ENCODE data around the gene CSF1. TPM values are rescaled to one million over a fixed set of nuclear protein-coding genes. Genes with fewer than 3 reads are reported as not detected.

The CSF1 gene
- total RNA-seq, 4 donors from 2014 or later, result 8.9 to 49.5 (median 26.6) TPM

DNA sequence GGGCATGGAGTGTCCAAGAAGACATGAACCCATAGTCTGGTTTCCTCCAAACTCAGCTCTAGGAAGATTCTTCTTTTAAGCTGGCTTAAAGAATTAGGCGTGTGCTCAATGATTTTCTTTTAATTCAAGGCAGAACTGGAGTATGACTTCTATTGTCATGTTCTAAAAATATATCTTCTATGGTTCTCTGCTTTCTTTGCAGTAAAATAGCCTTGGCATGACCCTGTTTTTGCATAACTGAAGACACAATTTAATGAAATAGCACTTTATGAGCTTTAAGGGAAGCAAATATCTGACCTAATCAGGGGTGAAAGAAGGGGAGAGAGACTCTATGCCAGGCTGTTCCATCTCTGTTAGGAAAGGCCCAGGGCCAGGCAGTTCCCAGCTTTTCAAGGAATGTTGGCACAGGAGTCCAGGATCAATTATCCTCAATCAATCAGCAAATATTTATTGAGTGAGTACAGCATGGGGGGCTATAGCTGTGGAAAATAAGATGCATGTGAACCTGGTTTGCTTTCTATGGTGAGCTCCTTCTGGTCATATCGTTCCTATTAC lies 7.2 kb upstream of the CSF1 start:
- TF ChIP-seq, protein P1, sequence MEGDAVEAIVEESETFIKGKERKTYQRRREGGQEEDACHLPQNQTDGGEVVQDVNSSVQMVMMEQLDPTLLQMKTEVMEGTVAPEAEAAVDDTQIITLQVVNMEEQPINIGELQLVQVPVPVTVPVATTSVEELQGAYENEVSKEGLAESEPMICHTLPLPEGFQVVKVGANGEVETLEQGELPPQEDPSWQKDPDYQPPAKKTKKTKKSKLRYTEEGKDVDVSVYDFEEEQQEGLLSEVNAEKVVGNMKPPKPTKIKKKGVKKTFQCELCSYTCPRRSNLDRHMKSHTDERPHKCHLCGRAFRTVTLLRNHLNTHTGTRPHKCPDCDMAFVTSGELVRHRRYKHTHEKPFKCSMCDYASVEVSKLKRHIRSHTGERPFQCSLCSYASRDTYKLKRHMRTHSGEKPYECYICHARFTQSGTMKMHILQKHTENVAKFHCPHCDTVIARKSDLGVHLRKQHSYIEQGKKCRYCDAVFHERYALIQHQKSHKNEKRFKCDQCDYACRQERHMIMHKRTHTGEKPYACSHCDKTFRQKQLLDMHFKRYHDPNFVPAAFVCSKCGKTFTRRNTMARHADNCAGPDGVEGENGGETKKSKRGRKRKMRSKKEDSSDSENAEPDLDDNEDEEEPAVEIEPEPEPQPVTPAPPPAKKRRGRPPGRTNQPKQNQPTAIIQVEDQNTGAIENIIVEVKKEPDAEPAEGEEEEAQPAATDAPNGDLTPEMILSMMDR (IDR thresholded peaks at IDR 0.05), result no peak
- no peak for TF ChIP-seq POLR2A (IDR thresholded peaks at IDR 0.05)
- no peaks in the 10 kb centered on the region for H3K27me3 ChIP-seq
- DNase-seq, result no peak
- H3K27ac ChIP-seq, result no peak overlapping the region
- no peak overlapping the region for H3K4me3 ChIP-seq
- H3K4me1 ChIP-seq, result peaks cover 0 to 12% (median 5%) of the 10 kb centered on the region in 4 donors
- H3K36me3 ChIP-seq, result no peaks in the 10 kb centered on the region
- H3K9me3 ChIP-seq, result no peaks in the 10 kb centered on the region

DNA sequence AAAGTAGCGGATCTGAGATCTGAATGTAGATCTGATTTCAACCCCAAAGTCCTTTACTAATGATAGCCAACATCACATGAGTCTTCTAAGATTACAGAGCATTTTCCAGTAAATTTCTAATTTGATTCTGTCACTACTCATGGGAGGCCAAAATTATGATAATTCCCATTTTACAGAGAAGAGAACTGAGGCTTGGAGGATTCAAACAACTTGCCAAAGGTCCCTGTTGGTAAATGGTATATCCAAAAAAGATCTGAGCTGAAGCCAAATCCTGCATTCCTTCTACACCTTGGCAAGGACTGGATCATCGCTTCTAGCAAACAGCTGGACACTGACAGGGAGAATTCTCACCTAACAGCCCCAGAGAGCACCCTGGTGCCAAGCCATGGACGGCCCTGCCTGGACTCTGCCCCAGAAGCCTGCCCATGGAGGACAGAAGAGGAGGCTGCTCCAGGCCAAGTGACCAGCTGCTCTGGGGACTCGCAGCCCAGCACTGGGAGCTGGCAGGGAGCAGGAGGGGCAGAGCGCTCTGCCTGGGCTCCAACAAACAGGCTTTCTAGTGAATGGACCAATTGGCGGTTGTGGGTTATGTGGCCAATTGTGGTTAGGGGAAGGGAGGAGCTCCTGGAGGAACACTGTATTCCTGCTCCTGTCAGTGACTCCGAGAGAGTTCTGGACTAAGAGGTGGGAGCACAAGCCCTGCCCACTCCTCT lies 6.4 kb upstream of the CSF1 start:
- Histone ChIP-seq H3K27ac (no peak overlapping the region), H3K4me3 (no peak overlapping the region)

DNA sequence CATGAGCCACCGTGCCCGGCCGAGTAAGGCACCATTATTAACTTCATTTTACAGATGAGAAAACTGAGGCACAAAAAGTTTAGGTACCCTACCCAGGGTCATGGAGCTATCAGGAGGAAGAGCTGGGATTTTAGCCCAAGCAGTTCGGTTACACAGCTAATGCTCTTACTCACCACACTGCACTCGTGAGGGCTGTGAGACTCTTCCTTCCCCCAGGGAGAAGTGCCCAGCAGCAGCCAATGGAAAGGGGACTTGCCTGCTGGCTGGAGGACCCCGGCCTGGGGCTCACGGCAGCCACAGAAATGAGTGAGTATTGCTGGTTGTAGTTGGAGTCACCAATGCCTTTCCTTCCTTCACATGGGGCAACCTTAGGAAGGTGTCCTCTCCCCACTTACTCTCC lies 5.2 kb upstream of the CSF1 start:
- Histone ChIP-seq H3K9me3 (no peaks in the 10 kb centered on the region), H3K27me3 (no peaks in the 10 kb centered on the region), H3K36me3 (no peaks in the 10 kb centered on the region), H3K27ac (peak overlapping the region; percentile 33 to 67 (median 57)), H3K4me1 (peaks cover 3 to 22% (median 9%) of the 10 kb centered on the region in 4 donors), H3K4me3 (no peak overlapping the region)
- no peak for DNase-seq
- TF ChIP-seq, protein P1 (IDR thresholded peaks at IDR 0.05), result no peak
- no peak for TF ChIP-seq POLR2A (IDR thresholded peaks at IDR 0.05)

More for the DNA sequence above, 6.4 kb upstream of the CSF1 start:
- H3K9me3 ChIP-seq, result no peaks in the 10 kb centered on the region
- DNase-seq, result no peak
- H3K27me3 ChIP-seq, result no peaks in the 10 kb centered on the region
- TF ChIP-seq, protein P1 (IDR thresholded peaks at IDR 0.05), result no peak
- TF ChIP-seq POLR2A (IDR thresholded peaks at IDR 0.05), result no peak
- peaks cover 0 to 12% (median 7%) of the 10 kb centered on the region in 4 donors for H3K4me1 ChIP-seq
- H3K36me3 ChIP-seq, result no peaks in the 10 kb centered on the region

DNA sequence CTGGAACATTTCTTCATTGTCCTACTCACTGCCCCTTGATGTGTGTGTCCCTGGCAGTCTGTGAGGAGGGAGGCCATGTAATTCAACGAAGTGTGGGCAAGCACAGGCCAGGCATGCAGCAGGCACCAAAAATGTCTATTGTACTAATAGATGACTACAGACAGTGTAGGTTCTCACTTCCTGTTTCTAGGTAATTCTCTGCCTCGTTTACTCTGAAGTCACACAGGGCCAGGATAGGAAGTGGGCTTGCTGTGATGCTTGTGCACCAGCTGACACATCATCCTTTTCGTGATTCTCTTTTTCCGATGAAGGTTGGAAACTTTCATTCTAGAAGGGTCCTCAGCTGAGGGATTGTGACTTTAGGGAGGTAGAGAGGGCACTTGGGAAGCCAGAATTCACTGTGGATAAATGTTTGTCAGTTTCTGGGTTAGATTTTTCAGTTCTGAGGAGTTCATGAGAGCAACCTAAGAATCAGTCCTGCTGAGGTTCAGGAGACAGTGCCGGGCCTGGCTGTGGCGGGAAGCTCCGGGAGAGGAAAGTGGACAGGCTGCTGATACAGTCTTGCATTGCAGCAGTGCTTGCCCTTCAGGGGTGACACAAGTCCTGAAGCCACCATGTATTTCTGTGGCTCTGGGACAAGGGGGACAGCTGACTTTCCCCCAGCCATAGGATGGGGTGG lies 4.3 kb upstream of the CSF1 start:
- DNase-seq, result peak in 2 of 3 donors; percentile 67 to 78
- Histone ChIP-seq H3K27me3 (no peaks in the 10 kb centered on the region), H3K27ac (peak overlapping the region; percentile 33 to 67 (median 57)), H3K9me3 (no peaks in the 10 kb centered on the region), H3K36me3 (no peaks in the 10 kb centered on the region), H3K4me3 (no peak overlapping the region), H3K4me1 (peaks cover 2 to 19% (median 9%) of the 10 kb centered on the region in 4 donors)
- no peak for TF ChIP-seq POLR2A (IDR thresholded peaks at IDR 0.05)
- TF ChIP-seq, protein P1 (IDR thresholded peaks at IDR 0.05), result no peak

DNA sequence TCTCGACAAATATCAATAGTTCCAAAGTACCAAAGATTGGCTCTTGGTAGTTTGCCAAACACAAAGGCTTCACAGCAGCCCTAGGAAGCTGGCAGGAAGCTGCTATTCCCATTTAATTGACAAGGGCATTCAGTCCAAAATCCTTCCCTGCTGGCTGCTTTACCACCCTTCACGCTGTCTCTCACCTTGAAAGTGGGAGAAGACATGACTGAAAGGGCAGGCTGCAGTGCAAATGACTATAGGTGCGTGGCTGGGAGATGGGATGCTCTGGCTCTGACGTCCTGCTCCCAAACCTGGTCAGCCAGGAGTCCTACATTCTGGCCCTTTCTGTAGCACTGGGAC lies 3.8 kb upstream of the CSF1 start:
- H3K4me3 ChIP-seq, result no peak overlapping the region
- no peaks in the 10 kb centered on the region for H3K27me3 ChIP-seq
- H3K4me1 ChIP-seq, result peaks cover 0 to 21% (median 9%) of the 10 kb centered on the region in 4 donors
- no peaks in the 10 kb centered on the region for H3K36me3 ChIP-seq
- TF ChIP-seq POLR2A (IDR thresholded peaks at IDR 0.05), result no peak
- TF ChIP-seq, protein P1 (IDR thresholded peaks at IDR 0.05), result no peak
- DNase-seq, result no peak
- no peaks in the 10 kb centered on the region for H3K9me3 ChIP-seq
- peak overlapping the region in 3 of 4 donors; percentile 48 to 67 (median 66) for H3K27ac ChIP-seq

Data from Peyer's patch (tissue), 4 donors.